ENCODE measurements around the gene MYL12B. TPM values are rescaled to one million over a fixed set of nuclear protein-coding genes. Genes with fewer than 3 reads are reported as not detected.
"Not testable (repeated sequence)": the region's sequence is repeated elsewhere in the genome, so short reads cannot be mapped to it uniquely, and the experiment has no call there.

The MYL12B gene
- total RNA-seq, 4 donors from 2014 or later, result 246 to 511 (median 369) TPM

DNA sequence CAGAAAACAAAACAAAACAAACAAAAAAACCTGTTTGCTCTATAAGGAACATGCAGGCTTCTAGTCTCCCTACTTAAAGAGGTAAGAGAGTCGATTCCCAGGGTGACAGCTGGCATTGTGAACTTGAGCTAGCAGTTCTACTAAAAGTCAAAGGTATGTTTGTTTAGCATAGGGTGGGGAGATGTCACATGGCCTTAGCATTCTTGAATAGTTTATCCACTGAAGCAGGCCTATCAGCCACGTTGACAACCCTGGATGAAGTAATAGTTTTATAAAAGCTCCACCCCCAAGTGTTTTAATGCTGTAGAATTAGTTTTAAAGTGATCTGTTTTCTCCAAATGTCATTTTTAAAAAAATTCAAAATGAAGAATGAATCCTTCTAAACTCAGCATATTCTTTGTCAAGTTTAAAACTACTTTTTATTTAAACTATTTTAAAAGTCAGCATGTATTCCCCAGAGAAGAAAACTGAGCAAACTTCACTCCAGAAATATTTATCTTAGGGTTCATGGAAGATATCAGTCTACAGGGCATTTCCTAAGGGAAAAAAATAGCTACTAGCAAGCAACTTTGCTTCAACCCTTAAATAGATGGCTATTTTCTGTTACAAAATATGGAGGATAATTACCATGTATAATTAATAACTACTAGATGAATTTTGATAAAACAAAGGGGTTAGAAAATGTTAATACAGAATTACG is 43.8 kb upstream of the MYL12B start:
- Histone ChIP-seq H3K4me1 (peaks cover 0 to 7% (median 3%) of the 10 kb centered on the region in 4 donors), H3K9me3 (no peaks in the 10 kb centered on the region), H3K4me3 (no peak overlapping the region), H3K36me3 (no peaks in the 10 kb centered on the region), H3K27ac (peak overlapping the region in 3 of 4 donors; percentile 56 to 79 (median 61)), H3K27me3 (no peaks in the 10 kb centered on the region)
- peak in 1 of 3 donors; percentile 76 for DNase-seq
- peak; percentile 15 to 70 for TF ChIP-seq POLR2A (IDR thresholded peaks at IDR 0.05)
- TF ChIP-seq, protein P1, sequence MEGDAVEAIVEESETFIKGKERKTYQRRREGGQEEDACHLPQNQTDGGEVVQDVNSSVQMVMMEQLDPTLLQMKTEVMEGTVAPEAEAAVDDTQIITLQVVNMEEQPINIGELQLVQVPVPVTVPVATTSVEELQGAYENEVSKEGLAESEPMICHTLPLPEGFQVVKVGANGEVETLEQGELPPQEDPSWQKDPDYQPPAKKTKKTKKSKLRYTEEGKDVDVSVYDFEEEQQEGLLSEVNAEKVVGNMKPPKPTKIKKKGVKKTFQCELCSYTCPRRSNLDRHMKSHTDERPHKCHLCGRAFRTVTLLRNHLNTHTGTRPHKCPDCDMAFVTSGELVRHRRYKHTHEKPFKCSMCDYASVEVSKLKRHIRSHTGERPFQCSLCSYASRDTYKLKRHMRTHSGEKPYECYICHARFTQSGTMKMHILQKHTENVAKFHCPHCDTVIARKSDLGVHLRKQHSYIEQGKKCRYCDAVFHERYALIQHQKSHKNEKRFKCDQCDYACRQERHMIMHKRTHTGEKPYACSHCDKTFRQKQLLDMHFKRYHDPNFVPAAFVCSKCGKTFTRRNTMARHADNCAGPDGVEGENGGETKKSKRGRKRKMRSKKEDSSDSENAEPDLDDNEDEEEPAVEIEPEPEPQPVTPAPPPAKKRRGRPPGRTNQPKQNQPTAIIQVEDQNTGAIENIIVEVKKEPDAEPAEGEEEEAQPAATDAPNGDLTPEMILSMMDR (IDR thresholded peaks at IDR 0.05), result no peak

- Histone ChIP-seq H3K4me3 (peak overlapping the region in 1 of 4 donors; percentile 1), H3K36me3 (no peaks in the 10 kb centered on the region), H3K9me3 (no peaks in the 10 kb centered on the region), H3K4me1 (peaks cover 0 to 7% (median 3%) of the 10 kb centered on the region in 4 donors), H3K27ac (peak overlapping the region in 1 of 4 donors; percentile 79), H3K27me3 (no peaks in the 10 kb centered on the region)
- no peak for DNase-seq
- TF ChIP-seq POLR2A (IDR thresholded peaks at IDR 0.05), result no peak
- TF ChIP-seq, protein P1 (IDR thresholded peaks at IDR 0.05), result no peak
These were observed 43.1 kb upstream of the MYL12B start for GRCh38 chr18:3218819-3219218.

GRCh38 chr18:3219241-3219630 is 42.7 kb upstream of the MYL12B start:
- no peak for TF ChIP-seq POLR2A (IDR thresholded peaks at IDR 0.05)
- TF ChIP-seq, protein P1 (IDR thresholded peaks at IDR 0.05), result no peak
- H3K27me3 ChIP-seq, result no peaks in the 10 kb centered on the region
- no peaks in the 10 kb centered on the region for H3K36me3 ChIP-seq
- DNase-seq, result no peak
- H3K4me3 ChIP-seq, result peak overlapping the region in 1 of 4 donors; percentile 1
- H3K4me1 ChIP-seq, result peaks cover 0 to 7% (median 3%) of the 10 kb centered on the region in 4 donors
- H3K9me3 ChIP-seq, result no peaks in the 10 kb centered on the region
- peak overlapping the region in 2 of 4 donors; percentile 2 to 79 for H3K27ac ChIP-seq

DNA sequence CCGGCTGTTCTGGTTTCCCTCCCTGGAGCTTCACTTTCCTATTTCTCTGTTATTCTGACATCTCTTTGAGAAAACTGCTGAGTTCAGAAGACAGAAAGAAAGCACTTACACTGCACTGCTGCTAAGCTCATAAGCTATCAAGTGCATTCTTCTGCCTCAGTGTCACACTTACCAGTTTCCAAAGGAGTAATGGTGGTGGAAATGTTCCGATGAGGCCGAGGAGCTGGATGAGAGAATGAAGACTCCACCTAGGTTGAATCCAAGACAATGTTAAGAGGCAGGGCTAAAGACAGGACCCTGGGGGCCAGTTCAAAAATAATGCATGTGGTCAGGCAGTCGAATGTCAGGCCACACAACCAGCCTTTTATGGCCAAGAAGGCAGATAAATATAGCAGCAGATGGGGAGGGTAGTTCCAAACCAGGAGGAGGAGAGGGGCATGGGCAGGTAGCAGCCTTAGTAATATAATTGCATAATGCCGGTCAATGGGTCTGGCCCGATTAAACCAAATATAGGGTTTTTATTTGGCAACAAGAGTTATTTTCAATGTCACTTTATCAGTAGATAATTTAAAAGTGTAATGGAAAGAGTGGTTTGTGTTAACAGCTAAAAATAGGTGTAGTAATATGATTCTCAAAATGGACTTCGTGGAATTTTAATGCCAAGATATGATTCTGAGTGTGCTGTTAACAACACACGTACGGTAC is 42.1 kb upstream of the MYL12B start, which contains the start of gene MYOM1:
TSS of gene MYOM1 (minus strand) at position 338 of the 705 bp plus-strand sequence. CDS start 4,745 bp downstream, outside the sequence.
- no peaks in the 10 kb centered on the region for H3K9me3 ChIP-seq
- H3K4me1 ChIP-seq, result peaks cover 0 to 7% (median 3%) of the 10 kb centered on the region in 4 donors
- TF ChIP-seq, protein P1 (IDR thresholded peaks at IDR 0.05), result no peak
- no peak for TF ChIP-seq POLR2A (IDR thresholded peaks at IDR 0.05)
- peak within 1 kb of the TSS in 1 of 4 donors; percentile 1 for H3K4me3 ChIP-seq
- no peak for DNase-seq
- H3K27ac ChIP-seq, result peak within 1 kb of the TSS in 2 of 4 donors; percentile 2 to 79
- H3K36me3 ChIP-seq, result no peaks in the 10 kb centered on the region
- H3K27me3 ChIP-seq, result no peaks in the 10 kb centered on the region

GRCh38 chr18:3220868-3221267 is 41.1 kb upstream of the MYL12B start:
- H3K9me3 ChIP-seq, H3K4me3 ChIP-seq, H3K36me3 ChIP-seq, DNase-seq, H3K27me3 ChIP-seq, H3K4me1 ChIP-seq: not testable (repeated sequence)
- peak overlapping the region in 1 of 4 donors; percentile 79 for H3K27ac ChIP-seq

GRCh38 chr18:3221496-3221895 is 40.4 kb upstream of the MYL12B start:
- no peak overlapping the region for H3K27ac ChIP-seq
- peaks cover 0 to 7% (median 3%) of the 10 kb centered on the region in 4 donors for H3K4me1 ChIP-seq
- H3K4me3 ChIP-seq, result no peak overlapping the region
- TF ChIP-seq, protein P1 (IDR thresholded peaks at IDR 0.05), result no peak
- no peak for TF ChIP-seq POLR2A (IDR thresholded peaks at IDR 0.05)
- no peaks in the 10 kb centered on the region for H3K9me3 ChIP-seq
- H3K36me3 ChIP-seq, result no peaks in the 10 kb centered on the region
- no peaks in the 10 kb centered on the region for H3K27me3 ChIP-seq
- DNase-seq, result no peak
